Tibial nerve (tissue), 4 donors: ENCODE measurements around the gene TMEM233. TPM values are rescaled to one million over a fixed set of nuclear protein-coding genes. Genes with fewer than 3 reads are reported as not detected.

Source experiments
- DNase-seq, 2 donors: peaks; one replicate each; pipeline ENCODE4 v3.0.0-alpha.2; 2019; ENCODE audit warnings: low spot score in 2 of 2
- H3K27ac ChIP-seq, 4 donors: fragments of 200-600 bp; sonication (generic) in 3 of 4; one replicate each; pipeline ENCODE4 v1.5.1; 2017 to 2019; ENCODE audit warnings: mild to moderate bottlenecking in 1 of 4
- H3K27me3 ChIP-seq, 2 donors: fragments of 200-600 bp; sonication (generic) in 1 of 2; one replicate each; pipeline versions ENCODE4 v1.5.1 to v1.6.0; 2017 to 2019
- H3K36me3 ChIP-seq, 3 donors: fragments of 200-600 bp; sonication (generic); one replicate each; pipeline ENCODE4 v1.5.1; 2018 to 2019
- H3K4me1 ChIP-seq, 4 donors: fragments of 200-600 bp; sonication (generic) in 3 of 4; one replicate each; pipeline ENCODE4 v1.5.1; 2017 to 2019
- H3K4me3 ChIP-seq, 4 donors: fragments of 200-600 bp; sonication (generic) in 3 of 4; one replicate each; pipeline ENCODE4 v1.5.1; 2017 to 2019; ENCODE audit warnings: mild to moderate bottlenecking in 1 of 4, moderate library complexity in 1 of 4
- H3K9me3 ChIP-seq, 4 donors: fragments of 200-600 bp; sonication (generic) in 3 of 4; one replicate each; pipeline ENCODE4 v1.5.1; 2017 to 2019
- CTCF ChIP-seq, 5 experiments: fragments of 200-600 bp in 3 of 5; fragments of 450-650 bp in 2 of 5; sonication (generic) in 3 of 5; IDR thresholded peaks; one replicate each; pipeline ENCODE4 v1.5.1; 2016 to 2019; ENCODE audit warnings: antibody characterized with exemption in 5 of 5, mild to moderate bottlenecking in 3 of 5, moderate library complexity in 2 of 5
- EP300 ChIP-seq, 2 donors: sonication (generic); formaldehyde crosslinking; IDR thresholded peaks; one replicate each; pipeline ENCODE4 v1.6.1; 2017; ENCODE audit warnings: antibody characterized with exemption in 2 of 2, mild to moderate bottlenecking in 1 of 2
- POLR2A ChIP-seq, 2 donors: fragments of 450-650 bp; IDR thresholded peaks; one replicate each; pipeline ENCODE4 v1.6.1; 2017; ENCODE audit warnings: antibody characterized with exemption in 2 of 2, mild to moderate bottlenecking in 2 of 2, moderate library complexity in 2 of 2
- WGBS, 2 donors: methylation state at CpG; one replicate each; pipeline ENCODE4 v1.1.5; 2018; 5-methylcytosine and 5-hydroxymethylcytosine counted together
- total RNA-seq, 4 donors: library from RNA; depleted of rRNA; stranded (reverse); fragments of >200 nt; gene quantifications; one replicate each; pipeline ENCODE4 v1.1.0, GENCODE V29; 2016

Gene TMEM233
- total RNA-seq, 4 donors from 2014 or later: 0.21 to 0.59 (median 0.22) TPM; not detected in 1

GRCh38 chr12:119682639-119683252 is 89.2 kb downstream of the TMEM233 start:
- no peak overlapping the region for H3K4me3 ChIP-seq
- peak in 1 of 2 donors; percentile 40 for TF ChIP-seq EP300 (IDR thresholded peaks at IDR 0.05)
- TF ChIP-seq POLR2A (IDR thresholded peaks at IDR 0.05): no peak
- no peaks in the 10 kb centered on the region for H3K9me3 ChIP-seq
- peaks cover 6 to 58% (median 26%) of the 10 kb centered on the region in 3 donors for H3K36me3 ChIP-seq
- H3K27ac ChIP-seq: peak overlapping the region in 3 of 4 donors; percentile 52 to 68 (median 63)
- peaks cover 0 to 41% (median 12%) of the 10 kb centered on the region in 4 donors for H3K4me1 ChIP-seq
- DNase-seq: no peak
- 58% methylated on average over 3 of the region's 3 CpGs for WGBS, 2 donors
- H3K27me3 ChIP-seq: no peaks in the 10 kb centered on the region

- WGBS, 2 donors: 71 to 81% methylated on average over 6 of the region's 6 CpGs
- peaks cover 0 to 41% (median 12%) of the 10 kb centered on the region in 4 donors for H3K4me1 ChIP-seq
- H3K27ac ChIP-seq: peak overlapping the region in 3 of 4 donors; percentile 52 to 68 (median 63)
- H3K9me3 ChIP-seq: no peaks in the 10 kb centered on the region
- no peak overlapping the region for H3K4me3 ChIP-seq
- no peaks in the 10 kb centered on the region for H3K27me3 ChIP-seq
- TF ChIP-seq CTCF (IDR thresholded peaks at IDR 0.05): no peak
- no peak for TF ChIP-seq EP300 (IDR thresholded peaks at IDR 0.05)
- peaks cover 2 to 58% (median 19%) of the 10 kb centered on the region in 3 donors for H3K36me3 ChIP-seq
- DNase-seq: no peak
Measured at GRCh38 chr12:119683413-119683812, 89.8 kb downstream of the TMEM233 start.

GRCh38 chr12:119683816-119684215 is 90.2 kb downstream of the TMEM233 start:
- no peak overlapping the region for H3K4me3 ChIP-seq
- WGBS, 2 donors: 61 to 70% methylated on average over 3 of the region's 3 CpGs
- no peak for DNase-seq
- no peaks in the 10 kb centered on the region for H3K9me3 ChIP-seq
- H3K27me3 ChIP-seq: no peaks in the 10 kb centered on the region
- TF ChIP-seq EP300 (IDR thresholded peaks at IDR 0.05) (no peak), CTCF (IDR thresholded peaks at IDR 0.05) (no peak), POLR2A (IDR thresholded peaks at IDR 0.05) (no peak)
- H3K4me1 ChIP-seq: peaks cover 0 to 41% (median 12%) of the 10 kb centered on the region in 4 donors
- H3K27ac ChIP-seq: peak overlapping the region in 3 of 4 donors; percentile 59 to 68 (median 63)
- H3K36me3 ChIP-seq: peaks cover 0 to 56% (median 17%) of the 10 kb centered on the region in 3 donors

GRCh38 chr12:119684711-119685369 is 91.3 kb downstream of the TMEM233 start:
- no peak overlapping the region for H3K4me3 ChIP-seq
- DNase-seq: no peak
- WGBS, 2 donors: 54 to 62% methylated on average over 10 of the region's 10 CpGs
- H3K4me1 ChIP-seq: peaks cover 0 to 41% (median 12%) of the 10 kb centered on the region in 4 donors
- H3K27me3 ChIP-seq: no peaks in the 10 kb centered on the region
- TF ChIP-seq POLR2A (IDR thresholded peaks at IDR 0.05) (no peak), EP300 (IDR thresholded peaks at IDR 0.05) (peak in 1 of 2 donors; percentile 31)
- H3K9me3 ChIP-seq: no peaks in the 10 kb centered on the region
- peaks cover 0 to 49% (median 13%) of the 10 kb centered on the region in 3 donors for H3K36me3 ChIP-seq
- H3K27ac ChIP-seq: peak overlapping the region in 3 of 4 donors; percentile 38 to 68 (median 59)

- H3K4me3 ChIP-seq: no peak overlapping the region
Measured at GRCh38 chr12:119685375-119685774, 91.8 kb downstream of the TMEM233 start.

More at GRCh38 chr12:119685375-119685774, 91.8 kb downstream of the TMEM233 start:
- Histone ChIP-seq H3K36me3 (peaks cover 0 to 49% (median 8%) of the 10 kb centered on the region in 3 donors), H3K27me3 (no peaks in the 10 kb centered on the region), H3K4me1 (peaks cover 0 to 41% (median 12%) of the 10 kb centered on the region in 4 donors), H3K9me3 (no peaks in the 10 kb centered on the region), H3K27ac (peak overlapping the region in 3 of 4 donors; percentile 38 to 59 (median 42))
- 58 to 64% methylated on average over 4 of the region's 4 CpGs for WGBS, 2 donors
- TF ChIP-seq POLR2A (IDR thresholded peaks at IDR 0.05): no peak
- TF ChIP-seq CTCF (IDR thresholded peaks at IDR 0.05): no peak
- no peak for TF ChIP-seq EP300 (IDR thresholded peaks at IDR 0.05)
- DNase-seq: no peak
